GM12864 (cell line): ENCODE measurements around the gene KCNQ2.

Experiments used
- DNase-seq: peaks from one replicate; pipeline ENCODE4 v3.0.0-alpha.2; 2011; ENCODE audit warnings: low read depth
- H3K4me3 ChIP-seq: 2 replicates; pipeline ENCODE4 v1.5.1; 2011; ENCODE audit warnings: mild to moderate bottlenecking, low read depth, low read length, control low read depth
- CTCF ChIP-seq: IDR thresholded peaks from 2 replicates; pipeline ENCODE4 v1.5.1; 2011; ENCODE audit warnings: low read depth, mild to moderate bottlenecking, moderate library complexity, low read length, control low read depth, inconsistent platforms; ENCODE audit errors: missing control alignments

Gene KCNQ2

GRCh38 chr20:63469019-63469712 lies 3.3 kb downstream of the KCNQ2 start:
- no peak for DNase-seq
- no peak for TF ChIP-seq CTCF
- no peak overlapping the region for H3K4me3 ChIP-seq

GRCh38 chr20:63468421-63468820 lies 4.0 kb downstream of the KCNQ2 start:
- DNase-seq: no peak
- no peak overlapping the region for H3K4me3 ChIP-seq
- no peak for TF ChIP-seq CTCF

GRCh38 chr20:63467294-63468083 lies 5.0 kb downstream of the KCNQ2 start:
- no peak for TF ChIP-seq CTCF
- no peak overlapping the region for H3K4me3 ChIP-seq
- no peak for DNase-seq

- no peak for TF ChIP-seq CTCF
- DNase-seq: no peak
- H3K4me3 ChIP-seq: no peak overlapping the region
Observed at GRCh38 chr20:63466861-63467260, 5.6 kb downstream of the KCNQ2 start.

GRCh38 chr20:63466250-63466825 lies 6.1 kb downstream of the KCNQ2 start:
- H3K4me3 ChIP-seq: no peak overlapping the region
- no peak for TF ChIP-seq CTCF
- DNase-seq: no peak

- TF ChIP-seq CTCF: no peak
- H3K4me3 ChIP-seq: no peak overlapping the region
- no peak for DNase-seq
Observed at GRCh38 chr20:63465380-63466249, 6.8 kb downstream of the KCNQ2 start.
